HG02588 (cell line): Measurements from ENCODE around the gene PIK3R6.
"Not testable (repeated sequence)": the region's sequence is repeated elsewhere in the genome, so short reads cannot be mapped to it uniquely, and the experiment has no call there.

Experiments
- ATAC-seq: cut with Tn5 transposase; IDR thresholded peaks from one replicate; pipeline ENCODE4 v1.9.1; 2021; ENCODE audit warnings: mild to moderate bottlenecking, moderate library complexity; ENCODE audit not compliant: unreplicated experiment

The PIK3R6 gene

DNA sequence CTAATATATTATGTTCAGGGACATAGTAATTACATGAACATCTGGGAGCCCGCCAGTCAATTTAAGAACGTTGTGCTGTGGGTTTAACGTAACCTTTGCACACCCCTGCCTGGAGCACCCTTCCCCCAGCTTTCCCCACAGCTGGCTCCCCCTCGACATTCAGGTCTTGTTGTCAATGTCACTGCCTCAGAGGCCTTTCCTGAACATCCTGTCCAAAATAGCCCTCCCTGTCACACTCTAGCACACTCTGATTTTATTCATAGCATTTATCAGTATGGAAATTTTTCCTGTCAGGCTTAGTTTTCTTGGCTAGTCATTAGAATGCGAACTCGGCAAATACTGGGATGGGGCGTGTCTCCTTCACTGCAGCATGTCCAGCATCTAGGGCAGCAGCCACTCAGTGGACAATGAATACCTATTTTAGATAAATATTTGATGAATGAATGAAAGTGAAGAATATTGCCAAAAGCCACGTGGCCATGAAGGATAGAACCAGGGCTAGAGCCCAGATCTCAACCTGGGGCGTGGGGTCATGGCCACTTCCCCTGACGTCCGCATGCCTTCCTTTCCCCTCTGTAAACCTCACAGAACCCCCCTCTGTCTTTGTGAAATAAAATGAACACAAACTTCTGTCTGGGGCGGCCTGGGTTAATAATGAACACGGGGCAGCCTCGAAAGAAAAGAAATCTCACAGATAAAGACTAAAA is 10.5 kb downstream of the PIK3R6 start:
- no peak for ATAC-seq

DNA sequence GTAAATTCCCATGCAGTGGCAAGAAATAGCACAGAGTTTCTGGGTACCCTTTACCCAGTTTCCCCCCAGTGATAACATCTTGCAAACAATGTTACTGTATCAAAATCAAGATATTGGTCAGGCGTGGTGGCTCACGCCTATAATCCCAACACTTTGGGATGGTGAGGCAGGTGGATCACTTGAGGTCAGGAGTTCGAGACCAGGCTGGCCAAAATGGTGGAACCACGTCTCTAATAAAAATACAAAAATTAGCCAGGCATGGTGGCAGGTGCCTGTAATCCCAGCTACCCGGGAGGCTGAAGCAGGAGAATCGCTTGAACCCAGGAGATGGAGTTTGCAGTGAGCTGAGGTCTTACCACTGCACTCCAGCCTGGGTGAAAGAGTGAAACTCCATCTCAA is 11.3 kb downstream of the PIK3R6 start:
- not testable (repeated sequence) for ATAC-seq

DNA sequence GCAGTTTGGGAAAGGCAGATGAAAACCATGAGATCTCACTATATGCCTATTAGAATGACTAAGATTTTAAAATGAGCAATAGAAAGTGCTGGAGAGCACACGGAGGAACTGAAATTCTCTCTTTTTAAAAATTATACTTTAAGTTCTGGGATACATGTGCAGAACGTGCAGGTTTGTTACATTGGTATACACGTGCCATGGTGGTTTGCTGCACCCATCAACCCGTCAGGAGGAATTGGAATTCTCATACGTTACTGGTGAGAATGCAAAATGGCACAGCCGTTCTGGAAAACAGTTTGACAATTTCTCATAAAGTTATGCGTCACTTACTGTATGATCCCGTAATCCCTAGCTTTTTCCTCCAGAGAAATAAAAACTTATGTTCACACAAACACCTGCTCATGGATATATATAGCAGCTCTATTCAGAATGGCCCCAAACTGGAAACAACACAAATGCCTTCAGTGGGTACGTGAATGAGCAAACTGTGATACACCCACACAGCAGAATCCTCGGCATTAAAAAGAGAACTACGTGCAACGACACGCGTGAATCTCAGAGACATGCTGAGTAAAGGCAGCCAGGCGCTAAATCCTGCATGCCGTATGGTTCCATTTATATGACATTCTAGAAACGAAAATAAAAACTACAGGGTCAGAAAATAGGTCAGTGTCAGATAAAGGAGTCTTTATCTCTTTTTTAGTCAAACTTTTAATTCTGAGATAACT is 11.8 kb downstream of the PIK3R6 start:
- no peak for ATAC-seq

- no peak for ATAC-seq
Observed at GRCh38 chr17:8851600-8851999, 15.9 kb downstream of the PIK3R6 start.

DNA sequence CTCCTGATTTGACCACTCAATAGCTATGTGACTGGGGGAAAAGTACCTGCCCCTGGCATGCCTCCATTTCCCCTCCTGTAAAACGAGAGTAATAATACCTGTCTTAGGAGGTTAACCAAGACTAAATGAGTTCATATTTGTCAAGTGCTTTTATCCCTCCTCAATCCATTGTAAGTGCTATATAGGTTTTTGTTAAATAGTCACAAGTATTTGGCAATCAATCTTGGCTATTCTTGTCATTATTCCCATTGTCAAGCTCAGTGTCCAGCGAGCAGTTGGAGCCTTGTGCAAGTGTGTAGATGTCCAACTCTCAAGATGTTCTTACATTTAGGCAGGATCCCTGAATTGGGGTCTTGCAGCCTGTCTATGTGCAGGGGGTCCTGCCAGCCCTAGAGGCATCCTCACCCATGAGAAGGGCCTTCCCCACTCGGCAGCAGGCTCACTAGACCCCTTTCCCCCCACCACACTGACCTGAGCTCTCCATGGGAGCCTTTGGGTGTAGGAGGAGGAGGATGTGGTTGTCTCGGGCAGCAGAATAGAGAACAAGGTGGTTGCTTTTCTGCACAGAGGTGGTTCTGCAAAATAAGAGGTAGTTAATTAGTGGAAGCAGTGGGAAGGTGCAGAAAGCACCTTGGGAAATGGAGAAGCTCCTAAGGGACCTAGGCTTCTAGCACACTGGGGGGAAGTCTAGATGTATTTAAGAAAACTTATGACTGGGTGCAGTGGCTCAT is 18.0 kb downstream of the PIK3R6 start:
- no peak for ATAC-seq

DNA sequence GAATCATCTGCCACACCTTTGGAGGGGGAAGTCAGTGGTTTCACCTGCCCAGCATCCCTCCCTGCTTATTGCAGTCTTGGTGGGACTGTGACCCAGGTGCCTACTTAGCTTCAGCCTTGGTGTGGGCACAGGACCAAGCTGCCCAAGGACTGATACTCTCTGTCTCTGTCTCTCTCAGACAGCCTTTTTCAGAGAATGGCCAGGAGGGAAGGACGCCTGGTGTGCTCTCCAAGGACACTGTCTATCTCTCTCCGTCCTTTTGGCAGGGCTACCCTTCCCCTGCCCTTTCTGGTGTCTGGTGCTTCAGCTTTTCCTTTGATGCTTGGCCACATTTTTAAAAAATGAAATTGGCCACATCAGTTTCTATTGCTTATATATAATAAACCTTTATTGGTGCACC is 19.6 kb downstream of the PIK3R6 start:
- no peak for ATAC-seq

- ATAC-seq: no peak
Observed at GRCh38 chr17:8846768-8847211, 20.7 kb downstream of the PIK3R6 start.

- no peak for ATAC-seq
Observed at GRCh38 chr17:8844229-8845218, 22.9 kb downstream of the PIK3R6 start.

- no peak for ATAC-seq
Observed at GRCh38 chr17:8843344-8843743, 24.1 kb downstream of the PIK3R6 start.

GRCh38 chr17:8841844-8842243 is 25.6 kb downstream of the PIK3R6 start:
- ATAC-seq: no peak

GRCh38 chr17:8839410-8839935 is 28.0 kb downstream of the PIK3R6 start:
- ATAC-seq: no peak

- ATAC-seq: no peak
Observed at GRCh38 chr17:8838551-8839095, 28.9 kb downstream of the PIK3R6 start.

GRCh38 chr17:8837563-8838075 is 29.9 kb downstream of the PIK3R6 start:
- ATAC-seq: no peak

DNA sequence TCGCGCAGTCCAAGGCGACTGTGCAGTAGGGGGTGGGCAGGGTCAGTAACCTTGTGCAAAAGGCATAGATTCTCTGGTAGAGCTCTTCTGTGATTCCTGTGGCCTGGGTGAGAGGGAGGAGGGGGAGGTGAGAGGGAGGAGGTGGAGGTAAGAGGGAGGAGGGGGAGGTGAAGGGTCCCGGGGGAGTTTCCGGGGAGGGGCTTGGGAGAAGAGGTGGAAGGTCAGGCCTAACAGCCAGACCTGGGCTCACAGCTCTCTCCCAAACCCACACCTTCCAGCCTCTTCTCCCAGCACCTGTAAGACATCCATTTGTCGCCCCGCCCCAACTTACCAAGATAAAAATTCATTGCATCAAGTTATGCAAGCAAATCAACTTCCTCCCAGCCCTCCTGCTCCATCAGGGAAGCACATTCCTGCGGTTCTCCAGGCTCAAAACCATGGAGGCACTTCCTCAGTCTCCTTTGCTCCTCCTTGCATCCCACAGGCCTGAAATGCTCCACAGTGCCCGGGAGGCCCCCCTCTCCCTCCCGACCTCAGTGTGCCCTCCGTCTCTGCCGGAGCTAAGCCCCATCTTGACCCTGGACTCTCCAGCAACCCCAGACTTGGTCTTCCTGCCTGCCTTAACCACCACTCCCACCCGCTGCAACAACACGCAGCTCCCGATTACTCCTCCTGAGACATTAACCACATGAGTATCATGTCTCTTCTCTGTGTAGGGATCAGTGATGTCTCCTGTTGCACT is 30.5 kb downstream of the PIK3R6 start:
- ATAC-seq: no peak

DNA sequence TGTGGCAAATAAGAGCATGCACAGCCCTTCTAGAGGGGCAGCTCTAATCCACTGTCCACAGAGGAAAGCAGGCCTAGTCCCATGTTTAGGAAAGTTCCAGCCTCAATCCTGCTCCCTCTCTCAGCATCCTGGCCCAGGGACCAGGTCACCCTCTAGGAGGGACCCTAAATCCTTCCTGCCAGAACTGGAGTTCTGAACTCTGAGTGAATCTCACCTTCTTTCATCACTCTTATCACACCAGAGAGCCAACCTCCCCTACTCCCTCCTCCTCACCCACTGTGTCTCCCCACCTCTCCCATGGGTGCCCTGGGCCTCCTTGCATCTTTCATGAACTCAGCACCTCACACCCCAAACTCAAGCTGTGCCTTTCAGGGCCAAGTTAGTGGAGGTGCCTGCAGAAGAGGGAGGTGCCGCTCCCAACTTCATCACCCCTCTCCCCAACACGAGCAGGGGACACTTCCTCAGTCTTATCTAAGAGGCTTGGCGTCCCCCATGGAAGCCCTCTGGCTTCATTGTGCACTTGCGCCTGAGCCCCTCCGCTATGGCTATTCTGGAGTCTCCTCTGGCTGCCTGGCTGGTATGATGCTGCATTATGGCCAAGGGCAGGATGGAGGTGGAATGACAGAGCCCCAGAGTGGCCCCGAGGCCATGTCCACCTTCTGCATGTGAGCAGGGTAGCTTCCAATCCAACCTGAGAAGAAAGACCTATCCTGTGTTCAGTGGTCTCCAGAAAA is 31.7 kb downstream of the PIK3R6 start:
- ATAC-seq: no peak

DNA sequence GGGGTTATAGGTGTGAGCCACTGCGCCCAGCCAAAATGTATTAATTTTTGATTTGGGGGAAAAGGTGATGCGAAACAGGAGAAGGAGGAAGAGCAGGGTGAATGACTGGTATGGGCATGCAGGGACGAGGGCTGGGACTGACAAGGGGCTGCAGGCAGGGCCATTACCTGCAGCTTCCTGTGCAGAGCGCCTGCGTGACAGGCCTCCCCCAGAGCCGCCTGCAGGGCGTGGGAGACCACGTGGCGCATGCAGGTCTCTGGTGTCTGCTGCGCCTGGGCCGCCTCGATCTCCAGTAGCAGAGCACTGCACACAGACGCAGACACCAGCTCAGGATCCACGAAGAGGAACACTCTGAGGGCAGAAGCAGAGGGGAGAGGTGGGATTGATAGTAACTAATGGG is 32.4 kb downstream of the PIK3R6 start:
- no peak for ATAC-seq

- no peak for ATAC-seq
Observed at GRCh38 chr17:8832711-8833352, 34.6 kb downstream of the PIK3R6 start.

DNA sequence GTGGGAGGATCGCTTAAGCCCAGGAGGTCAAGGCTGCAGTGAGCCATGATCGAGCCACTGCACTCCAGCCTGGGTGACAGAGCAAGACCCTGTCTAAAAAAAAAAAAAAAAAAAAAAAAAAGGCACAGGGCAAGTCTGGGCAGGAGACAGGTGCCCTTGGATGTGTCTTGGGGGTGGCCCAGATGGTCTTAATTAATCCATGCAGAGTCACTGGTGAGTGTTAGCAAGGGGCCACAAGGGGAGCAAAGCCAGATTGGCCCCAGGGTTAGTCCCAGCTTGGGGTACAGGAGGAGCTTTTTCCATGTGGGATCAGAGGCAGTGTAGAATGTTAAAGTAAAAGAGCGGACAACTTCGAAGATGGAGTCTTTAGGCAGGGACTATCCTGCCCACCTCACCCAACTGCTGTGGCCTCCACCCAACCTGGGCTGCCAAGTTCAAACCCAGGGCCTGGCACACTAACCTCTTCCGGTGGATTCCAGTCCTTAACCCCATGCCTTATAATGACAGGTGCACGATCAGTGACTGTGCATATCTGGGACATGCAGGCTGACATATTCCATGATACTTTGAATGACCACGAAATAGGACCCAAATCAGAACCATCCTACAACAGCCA is 36.1 kb downstream of the PIK3R6 start:
- no peak for ATAC-seq
